ENCODE results near the gene PLCD3. TPM values are rescaled to one million over a fixed set of nuclear protein-coding genes. Genes with fewer than 3 reads are reported as not detected.

The PLCD3 gene
- total and polyA plus RNA-seq, 2 of the 13 experiments (the other 11 are each of a cell fraction or from before 2014, with no cell fraction given): 11.3 to 39.1 TPM

- TF ChIP-seq ZNF280D (CRISPR knock-in tag; IDR thresholded peaks at IDR 0.05) (0 out of 2 replicates have a peak, but pooled peaks have one; percentile 17), ZFY (CRISPR knock-in tag; IDR thresholded peaks at IDR 0.05) (peak; percentile 59), THYN1 (CRISPR knock-in tag; IDR thresholded peaks at IDR 0.05; ENCODE audit: borderline replicate concordance, low read depth) (no peak; the same call in 1 of the 2 replicates), XBP1 (CRISPR knock-in tag; IDR thresholded peaks at IDR 0.05) (no peak), HMGXB3 (CRISPR knock-in tag; IDR thresholded peaks at IDR 0.05; ENCODE audit: borderline replicate concordance) (no peak), EP300 (IDR thresholded peaks at IDR 0.05; ENCODE audit: low read depth in 2 of 2, low read length in 2 of 2) (peak; percentile 47 to 74; a peak in 2 of 4 replicates), EP300 (CRISPR knock-in tag; IDR thresholded peaks at IDR 0.05; ENCODE audit: borderline replicate concordance) (peak; percentile 85), ZNF530 (CRISPR knock-in tag; IDR thresholded peaks at IDR 0.05; ENCODE audit: low read depth) (no peak), ZGPAT (CRISPR knock-in tag; IDR thresholded peaks at IDR 0.05) (peak; percentile 94), ZSCAN29 (CRISPR knock-in tag; conservative IDR thresholded peaks at IDR 0.05) (peak; percentile 76; the same call in 1 of the 2 replicates), SMARCE1 (IDR thresholded peaks at IDR 0.05; ENCODE audit: borderline replicate concordance) (no peak), ZZZ3 (CRISPR knock-in tag; IDR thresholded peaks at IDR 0.05; ENCODE audit: borderline replicate concordance) (0 out of 2 replicates have a peak, but pooled peaks have one; percentile 38), ZNF670 (CRISPR knock-in tag; IDR thresholded peaks at IDR 0.05; ENCODE audit: borderline replicate concordance) (peak; percentile 68; the same call in 1 of the 2 replicates), ATF7-NPFF (CRISPR knock-in tag; IDR thresholded peaks at IDR 0.05; ENCODE audit: low read depth) (peak; percentile 86), KDM2A (CRISPR knock-in tag; IDR thresholded peaks at IDR 0.05; ENCODE audit: borderline replicate concordance, low read depth) (peak; percentile 84; the same call in 1 of the 2 replicates), ZNF234 (CRISPR knock-in tag; conservative IDR thresholded peaks at IDR 0.05) (no peak), JARID2 (CRISPR knock-in tag; IDR thresholded peaks at IDR 0.05; ENCODE audit: insufficient replicate concordance) (peak; percentile 94)
Observed at GRCh38 chr17:45172541-45173286, 40.4 kb upstream of the PLCD3 start (continued).
